ENCODE data around the gene HSD17B11.
"Not testable (repeated sequence)": the region's sequence is repeated elsewhere in the genome, so short reads cannot be mapped to it uniquely, and the experiment has no call there.

Gene HSD17B11

DNA sequence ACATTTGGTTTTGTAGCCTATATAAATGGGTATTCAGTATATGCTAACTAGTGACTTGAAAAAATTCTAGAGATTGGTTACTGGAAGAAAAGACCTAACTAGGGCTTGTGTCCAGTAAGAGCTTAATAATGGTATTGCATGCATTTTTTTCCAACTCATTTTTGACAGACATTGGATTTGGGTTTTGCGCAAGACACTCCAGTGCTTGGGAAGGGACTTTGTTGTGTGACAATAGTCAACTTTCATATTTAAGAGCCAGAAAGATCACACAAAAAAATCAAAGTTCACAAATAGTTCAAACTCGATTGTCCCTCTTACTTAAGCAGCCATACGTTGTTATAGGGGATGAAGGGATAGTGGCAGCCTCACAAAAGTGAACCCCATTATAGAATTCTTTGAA lies 1.2 kb upstream of the HSD17B11 start:
- no peaks in the 10 kb centered on the region for H3K27me3 ChIP-seq

DNA sequence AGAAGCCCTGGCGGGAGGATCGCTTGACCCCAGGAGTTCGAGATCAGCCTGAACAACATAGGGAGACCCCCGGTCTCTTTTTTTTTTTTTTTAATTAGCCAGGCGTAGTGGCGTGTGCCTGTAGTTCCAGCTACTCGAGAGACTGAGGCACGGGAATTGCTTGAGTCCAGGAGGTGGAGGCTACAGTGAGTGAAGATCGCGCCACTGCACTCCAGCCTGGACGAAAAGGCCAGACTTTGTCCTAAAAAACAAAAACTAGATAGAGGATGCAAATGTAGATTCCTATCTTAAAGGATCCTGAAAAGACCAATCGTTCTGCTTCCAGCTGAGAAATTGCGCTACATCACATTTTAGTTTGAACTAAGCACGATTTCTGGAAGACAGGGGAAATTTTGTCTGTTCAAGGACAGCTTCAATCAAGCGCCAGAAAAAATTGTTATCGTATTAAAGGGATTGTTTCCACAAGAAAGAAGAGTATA lies 627 bp upstream of the HSD17B11 start:
- H3K36me3 ChIP-seq, result peaks cover 9% of the 10 kb centered on the region
- peak overlapping the region; percentile 83 for H3K4me3 ChIP-seq (ENCODE audit: low read depth, low read length)
- TF ChIP-seq, protein P1, sequence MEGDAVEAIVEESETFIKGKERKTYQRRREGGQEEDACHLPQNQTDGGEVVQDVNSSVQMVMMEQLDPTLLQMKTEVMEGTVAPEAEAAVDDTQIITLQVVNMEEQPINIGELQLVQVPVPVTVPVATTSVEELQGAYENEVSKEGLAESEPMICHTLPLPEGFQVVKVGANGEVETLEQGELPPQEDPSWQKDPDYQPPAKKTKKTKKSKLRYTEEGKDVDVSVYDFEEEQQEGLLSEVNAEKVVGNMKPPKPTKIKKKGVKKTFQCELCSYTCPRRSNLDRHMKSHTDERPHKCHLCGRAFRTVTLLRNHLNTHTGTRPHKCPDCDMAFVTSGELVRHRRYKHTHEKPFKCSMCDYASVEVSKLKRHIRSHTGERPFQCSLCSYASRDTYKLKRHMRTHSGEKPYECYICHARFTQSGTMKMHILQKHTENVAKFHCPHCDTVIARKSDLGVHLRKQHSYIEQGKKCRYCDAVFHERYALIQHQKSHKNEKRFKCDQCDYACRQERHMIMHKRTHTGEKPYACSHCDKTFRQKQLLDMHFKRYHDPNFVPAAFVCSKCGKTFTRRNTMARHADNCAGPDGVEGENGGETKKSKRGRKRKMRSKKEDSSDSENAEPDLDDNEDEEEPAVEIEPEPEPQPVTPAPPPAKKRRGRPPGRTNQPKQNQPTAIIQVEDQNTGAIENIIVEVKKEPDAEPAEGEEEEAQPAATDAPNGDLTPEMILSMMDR (IDR thresholded peaks at IDR 0.05; ENCODE audit: low read depth, low read length), result no peak
- H3K4me1 ChIP-seq, result peaks cover 4% of the 10 kb centered on the region; the same call in 1 of the 2 replicates
- H3K27me3 ChIP-seq, result no peaks in the 10 kb centered on the region
- DNase-seq, result no peak
- H3K9me3 ChIP-seq, result peaks cover 5% of the 10 kb centered on the region; the same call in 1 of the 2 replicates

More for the DNA sequence above, 1.2 kb upstream of the HSD17B11 start:
- peaks cover 5% of the 10 kb centered on the region; the same call in 1 of the 2 replicates for H3K9me3 ChIP-seq
- TF ChIP-seq, protein P1 (IDR thresholded peaks at IDR 0.05; ENCODE audit: low read depth, low read length), result no peak
- no peak overlapping the region; the same call in 1 of the 2 replicates for H3K4me3 ChIP-seq (ENCODE audit: low read depth, low read length)
- H3K4me1 ChIP-seq, result peaks cover 4% of the 10 kb centered on the region; the same call in 1 of the 2 replicates
- H3K36me3 ChIP-seq, result peaks cover 9% of the 10 kb centered on the region
- no peak for DNase-seq

DNA sequence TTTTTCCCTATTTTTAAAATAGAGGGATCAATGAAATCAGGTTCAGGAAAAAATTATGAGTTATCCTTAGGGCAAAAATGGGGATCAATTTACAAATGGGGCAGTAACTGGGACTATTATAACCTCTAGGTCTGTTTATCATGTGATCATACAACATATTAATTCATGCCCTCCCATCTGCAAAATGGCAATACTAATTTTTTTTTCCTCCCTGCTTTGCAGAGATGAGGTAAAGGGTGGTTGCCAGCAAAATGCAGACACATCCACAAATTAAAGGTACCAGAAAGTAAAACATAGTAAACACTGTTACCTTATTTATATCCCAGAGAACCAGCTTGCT lies 467 bp downstream of the HSD17B11 start:
- H3K4me1 ChIP-seq, result peaks cover 4% of the 10 kb centered on the region; the same call in 1 of the 2 replicates
- no peaks in the 10 kb centered on the region for H3K27me3 ChIP-seq
- DNase-seq, result no peak
- peaks cover 5% of the 10 kb centered on the region; the same call in 1 of the 2 replicates for H3K9me3 ChIP-seq
- H3K36me3 ChIP-seq, result peaks cover 9% of the 10 kb centered on the region
- TF ChIP-seq, protein P1 (IDR thresholded peaks at IDR 0.05; ENCODE audit: low read depth, low read length), result no peak
- H3K4me3 ChIP-seq (ENCODE audit: low read depth, low read length), result peak overlapping the region; percentile 83

DNA sequence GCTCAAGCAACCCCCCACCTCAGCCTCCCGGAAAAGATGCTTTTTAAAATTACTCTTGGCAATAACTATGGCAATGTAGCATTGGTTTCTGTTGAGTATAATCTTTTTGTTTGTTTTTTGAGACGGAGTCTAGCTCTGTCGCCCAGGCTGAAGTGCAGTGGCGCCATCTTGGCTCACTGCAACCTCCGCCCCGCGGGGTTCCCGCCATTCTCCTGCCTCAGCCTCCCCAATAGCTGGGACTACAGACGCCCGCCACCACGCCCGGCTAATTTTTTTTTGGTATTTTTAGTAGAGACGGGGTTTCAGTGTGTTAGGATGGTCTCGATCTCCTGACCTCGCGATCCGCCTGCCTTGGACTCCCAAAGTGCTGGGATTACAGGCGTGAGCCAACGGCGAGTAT lies 933 bp downstream of the HSD17B11 start:
- not testable (repeated sequence) for H3K27me3 ChIP-seq, H3K9me3 ChIP-seq, H3K36me3 ChIP-seq, H3K4me1 ChIP-seq
- peak; percentile 44 for DNase-seq
- peak overlapping the region; percentile 83 for H3K4me3 ChIP-seq (ENCODE audit: low read depth, low read length)

DNA sequence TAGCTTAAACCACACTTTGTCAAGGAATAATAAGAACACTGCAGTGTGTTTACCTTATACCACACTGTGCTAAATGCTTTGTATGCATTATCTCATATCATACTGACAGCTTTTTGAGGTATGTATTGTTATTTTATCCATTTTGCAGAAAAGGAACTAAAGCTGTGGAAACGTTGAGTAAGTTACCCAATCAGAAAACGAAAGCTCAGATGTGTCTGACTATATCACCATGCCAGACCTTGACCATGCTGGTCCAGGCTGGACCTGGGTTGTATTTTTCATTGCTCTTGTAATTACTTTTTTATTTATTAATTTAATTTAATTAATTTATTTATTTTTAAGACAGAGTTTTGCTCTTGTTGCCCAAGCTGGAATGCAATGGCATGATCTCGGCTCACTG lies 2.1 kb downstream of the HSD17B11 start:
- Histone ChIP-seq H3K4me1 (peaks cover 4% of the 10 kb centered on the region; the same call in 1 of the 2 replicates), H3K4me3 (ENCODE audit: low read depth, low read length) (peak overlapping the region; percentile 28; the same call in 1 of the 2 replicates), H3K36me3 (peaks cover 9% of the 10 kb centered on the region), H3K27me3 (no peaks in the 10 kb centered on the region), H3K9me3 (peaks cover 7% of the 10 kb centered on the region)
- TF ChIP-seq, protein P1 (IDR thresholded peaks at IDR 0.05; ENCODE audit: low read depth, low read length), result no peak
- DNase-seq, result no peak

DNA sequence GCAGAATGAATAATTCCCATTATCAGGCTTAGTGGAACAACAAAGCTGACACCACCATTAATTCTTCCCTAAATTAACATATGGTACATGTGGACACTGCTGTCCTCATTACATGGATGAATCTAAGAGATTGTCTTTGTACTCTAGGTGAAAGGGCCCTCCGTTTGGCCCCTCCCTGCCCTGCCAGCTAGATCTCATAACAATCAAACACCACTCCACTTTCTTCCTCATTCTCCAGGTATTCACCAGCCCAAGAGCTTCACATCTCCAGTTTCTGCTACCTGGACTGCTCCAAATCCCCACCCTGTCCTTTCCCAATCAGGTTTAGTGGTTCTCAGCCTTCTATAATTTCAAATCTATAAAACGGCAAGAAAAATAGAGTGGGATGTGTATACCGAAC lies 3.8 kb downstream of the HSD17B11 start:
- peaks cover 4% of the 10 kb centered on the region; the same call in 1 of the 2 replicates for H3K4me1 ChIP-seq
- H3K36me3 ChIP-seq, result peaks cover 11% of the 10 kb centered on the region
- H3K9me3 ChIP-seq, result peaks cover 7% of the 10 kb centered on the region
- H3K4me3 ChIP-seq (ENCODE audit: low read depth, low read length), result no peak overlapping the region
- TF ChIP-seq, protein P1 (IDR thresholded peaks at IDR 0.05; ENCODE audit: low read depth, low read length), result no peak
- no peak for DNase-seq
- H3K27me3 ChIP-seq, result no peaks in the 10 kb centered on the region

DNA sequence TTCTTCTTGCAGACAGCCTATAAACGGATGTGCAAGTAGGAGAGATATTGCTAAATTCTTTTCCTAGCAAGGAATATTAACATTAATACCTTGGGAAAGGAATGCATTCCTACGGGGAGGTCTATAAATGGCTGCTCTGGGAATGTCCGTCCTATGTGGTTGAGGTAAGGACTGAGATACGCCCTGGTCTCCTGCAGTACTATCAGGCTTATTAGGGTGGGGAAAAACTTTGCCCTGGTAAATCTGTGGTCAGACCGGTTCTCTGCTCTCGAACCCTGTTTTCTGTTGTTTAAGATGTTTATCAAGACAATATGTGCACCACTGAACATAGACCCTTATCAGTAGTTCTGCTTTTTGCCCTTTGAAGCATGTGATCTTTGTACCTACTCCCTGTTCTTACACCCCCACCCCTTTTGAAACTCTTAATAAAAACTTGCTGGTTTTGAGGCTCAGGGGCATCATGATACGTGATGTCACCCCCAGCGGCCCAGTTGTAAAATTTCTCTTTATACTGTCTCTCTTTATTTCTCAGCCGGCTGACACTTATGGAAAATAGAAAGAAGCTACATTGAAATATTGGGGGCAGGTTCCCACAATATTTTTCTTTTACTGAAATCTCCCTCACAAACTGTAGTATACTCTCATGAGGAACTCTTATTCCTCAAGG lies 6.4 kb downstream of the HSD17B11 start:
- not testable (repeated sequence) for H3K9me3 ChIP-seq; H3K4me3 ChIP-seq (ENCODE audit: low read depth, low read length); H3K27me3 ChIP-seq; H3K4me1 ChIP-seq; DNase-seq
- H3K36me3 ChIP-seq, result peaks cover 21% of the 10 kb centered on the region
